C4-2B (cell line): ENCODE measurements around the gene SND1.

ENCODE experiments used
- CTCF ChIP-seq: fragments of 450-650 bp; conservative IDR thresholded peaks from 2 replicates; pipeline ENCODE4 v1.5.1; 2017; ENCODE audit warnings: mild to moderate bottlenecking
- ZFX ChIP-seq: fragments of 450-650 bp; IDR thresholded peaks from 2 replicates; pipeline ENCODE4 v1.6.1; 2017

- TF ChIP-seq CTCF (no peak), ZFX (no peak)
Measured at GRCh38 chr7:127815631-127816145, 163.7 kb downstream of the SND1 start.
